ENCODE results near the gene PEMT.

DNA sequence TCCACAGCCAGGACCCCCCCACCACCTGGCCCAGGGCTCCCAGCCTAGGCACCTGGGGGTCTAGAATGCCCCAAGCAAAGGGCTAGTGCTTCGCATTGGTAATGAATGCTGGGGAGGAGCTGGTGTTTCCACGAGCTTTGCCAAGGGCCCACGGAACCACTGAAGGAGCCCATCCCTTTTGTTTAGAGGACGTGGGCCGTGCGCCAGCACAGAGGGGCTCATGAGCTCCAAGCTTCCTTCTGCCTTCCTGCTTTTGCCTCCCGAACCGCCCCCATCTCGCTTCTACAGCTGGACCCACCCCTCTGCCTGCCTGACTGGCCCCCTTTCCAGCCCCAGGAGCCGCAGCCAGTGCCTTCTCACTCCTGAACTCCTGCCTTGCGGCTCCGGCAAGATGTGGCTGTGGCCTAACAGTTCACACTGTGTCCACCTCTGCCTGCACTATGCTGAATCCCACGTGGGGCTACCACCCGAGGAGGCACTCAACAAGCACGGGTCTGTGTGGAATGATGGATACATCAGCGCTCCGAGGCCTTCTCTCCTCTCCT is 63.5 kb downstream of the PEMT start:
- TF ChIP-seq, protein P1, sequence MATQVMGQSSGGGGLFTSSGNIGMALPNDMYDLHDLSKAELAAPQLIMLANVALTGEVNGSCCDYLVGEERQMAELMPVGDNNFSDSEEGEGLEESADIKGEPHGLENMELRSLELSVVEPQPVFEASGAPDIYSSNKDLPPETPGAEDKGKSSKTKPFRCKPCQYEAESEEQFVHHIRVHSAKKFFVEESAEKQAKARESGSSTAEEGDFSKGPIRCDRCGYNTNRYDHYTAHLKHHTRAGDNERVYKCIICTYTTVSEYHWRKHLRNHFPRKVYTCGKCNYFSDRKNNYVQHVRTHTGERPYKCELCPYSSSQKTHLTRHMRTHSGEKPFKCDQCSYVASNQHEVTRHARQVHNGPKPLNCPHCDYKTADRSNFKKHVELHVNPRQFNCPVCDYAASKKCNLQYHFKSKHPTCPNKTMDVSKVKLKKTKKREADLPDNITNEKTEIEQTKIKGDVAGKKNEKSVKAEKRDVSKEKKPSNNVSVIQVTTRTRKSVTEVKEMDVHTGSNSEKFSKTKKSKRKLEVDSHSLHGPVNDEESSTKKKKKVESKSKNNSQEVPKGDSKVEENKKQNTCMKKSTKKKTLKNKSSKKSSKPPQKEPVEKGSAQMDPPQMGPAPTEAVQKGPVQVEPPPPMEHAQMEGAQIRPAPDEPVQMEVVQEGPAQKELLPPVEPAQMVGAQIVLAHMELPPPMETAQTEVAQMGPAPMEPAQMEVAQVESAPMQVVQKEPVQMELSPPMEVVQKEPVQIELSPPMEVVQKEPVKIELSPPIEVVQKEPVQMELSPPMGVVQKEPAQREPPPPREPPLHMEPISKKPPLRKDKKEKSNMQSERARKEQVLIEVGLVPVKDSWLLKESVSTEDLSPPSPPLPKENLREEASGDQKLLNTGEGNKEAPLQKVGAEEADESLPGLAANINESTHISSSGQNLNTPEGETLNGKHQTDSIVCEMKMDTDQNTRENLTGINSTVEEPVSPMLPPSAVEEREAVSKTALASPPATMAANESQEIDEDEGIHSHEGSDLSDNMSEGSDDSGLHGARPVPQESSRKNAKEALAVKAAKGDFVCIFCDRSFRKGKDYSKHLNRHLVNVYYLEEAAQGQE (IDR thresholded peaks at IDR 0.05; ENCODE audit: insufficient read depth in 1 of 2, low read depth in 2 of 2, low read length in 1 of 2), result no peak
- TF ChIP-seq CTCF (IDR thresholded peaks at IDR 0.05), result no peak
- TF ChIP-seq POLR2AphosphoS5 (IDR thresholded peaks at IDR 0.05; ENCODE audit: low read depth, low read length), result no peak
- TF ChIP-seq SIN3A (IDR thresholded peaks at IDR 0.05; ENCODE audit: borderline replicate concordance, insufficient read depth, low read depth, low read length), result no peak
- no peak for TF ChIP-seq TCF7L2 (IDR thresholded peaks at IDR 0.05; ENCODE audit: low read depth, low read length)

Data from Panc1 (cell line).